ES-I3 (cell line): ENCODE measurements around the gene VPS9D1.

ENCODE experiments used
- H3K36me3 ChIP-seq: 2 replicates; pipeline ENCODE4 v1.6.1; 2013; ENCODE audit warnings: mild to moderate bottlenecking, low read length, control low read depth, moderate library complexity; ENCODE audit not compliant: insufficient read depth
- H3K4me1 ChIP-seq: 2 replicates; pipeline ENCODE4 v1.6.1; 2013; ENCODE audit warnings: mild to moderate bottlenecking, control low read depth, low read length; ENCODE audit not compliant: insufficient read depth
- H3K9ac ChIP-seq: 2 replicates; pipeline ENCODE4 v1.6.1; 2013; ENCODE audit warnings: low read depth, mild to moderate bottlenecking, low read length, moderate library complexity
- H3K9me3 ChIP-seq: 2 replicates; pipeline ENCODE4 v1.6.1; 2013; ENCODE audit warnings: mild to moderate bottlenecking, low read length, moderate library complexity; ENCODE audit not compliant: control insufficient read depth, insufficient read depth

The VPS9D1 gene

GRCh38 chr16:89738538-89739317, 18.0 kb upstream of the VPS9D1 start:
- Histone ChIP-seq H3K36me3 (peaks cover 26% of the 10 kb centered on the region), H3K9me3 (no peaks in the 10 kb centered on the region), H3K4me1 (no peaks in the 10 kb centered on the region), H3K9ac (no peak overlapping the region)

GRCh38 chr16:89738072-89738377, 17.3 kb upstream of the VPS9D1 start:
- no peaks in the 10 kb centered on the region for H3K9me3 ChIP-seq
- H3K36me3 ChIP-seq = peaks cover 26% of the 10 kb centered on the region
- H3K9ac ChIP-seq = no peak overlapping the region
- no peaks in the 10 kb centered on the region for H3K4me1 ChIP-seq

- Histone ChIP-seq H3K9me3 (no peaks in the 10 kb centered on the region), H3K36me3 (peaks cover 28% of the 10 kb centered on the region), H3K4me1 (no peaks in the 10 kb centered on the region), H3K9ac (no peak overlapping the region)
These were observed 16.8 kb upstream of the VPS9D1 start for GRCh38 chr16:89737341-89738071.

- Histone ChIP-seq H3K9ac (no peak overlapping the region), H3K36me3 (peaks cover 29% of the 10 kb centered on the region), H3K4me1 (no peaks in the 10 kb centered on the region), H3K9me3 (no peaks in the 10 kb centered on the region)
These were observed 15.9 kb upstream of the VPS9D1 start for GRCh38 chr16:89736554-89736953.

GRCh38 chr16:89733792-89734191, 13.1 kb upstream of the VPS9D1 start:
- no peaks in the 10 kb centered on the region for H3K9me3 ChIP-seq
- H3K9ac ChIP-seq = no peak overlapping the region
- H3K4me1 ChIP-seq = peaks cover 4% of the 10 kb centered on the region; the same call in 1 of the 2 replicates
- H3K36me3 ChIP-seq = peaks cover 17% of the 10 kb centered on the region; the same call in 1 of the 2 replicates

GRCh38 chr16:89733322-89733721, 12.6 kb upstream of the VPS9D1 start:
- Histone ChIP-seq H3K36me3 (peaks cover 17% of the 10 kb centered on the region; the same call in 1 of the 2 replicates), H3K9ac (no peak overlapping the region), H3K9me3 (no peaks in the 10 kb centered on the region), H3K4me1 (peaks cover 4% of the 10 kb centered on the region; the same call in 1 of the 2 replicates)

- peaks cover 19% of the 10 kb centered on the region; the same call in 1 of the 2 replicates for H3K36me3 ChIP-seq
- H3K4me1 ChIP-seq = peaks cover 4% of the 10 kb centered on the region; the same call in 1 of the 2 replicates
- H3K9ac ChIP-seq = no peak overlapping the region
- H3K9me3 ChIP-seq = no peaks in the 10 kb centered on the region
These were observed 12.2 kb upstream of the VPS9D1 start for GRCh38 chr16:89732918-89733242.

GRCh38 chr16:89732142-89732917, 11.6 kb upstream of the VPS9D1 start:
- no peaks in the 10 kb centered on the region for H3K9me3 ChIP-seq
- peaks cover 14% of the 10 kb centered on the region; the same call in 1 of the 2 replicates for H3K36me3 ChIP-seq
- H3K9ac ChIP-seq = no peak overlapping the region
- peaks cover 4% of the 10 kb centered on the region; the same call in 1 of the 2 replicates for H3K4me1 ChIP-seq

DNA sequence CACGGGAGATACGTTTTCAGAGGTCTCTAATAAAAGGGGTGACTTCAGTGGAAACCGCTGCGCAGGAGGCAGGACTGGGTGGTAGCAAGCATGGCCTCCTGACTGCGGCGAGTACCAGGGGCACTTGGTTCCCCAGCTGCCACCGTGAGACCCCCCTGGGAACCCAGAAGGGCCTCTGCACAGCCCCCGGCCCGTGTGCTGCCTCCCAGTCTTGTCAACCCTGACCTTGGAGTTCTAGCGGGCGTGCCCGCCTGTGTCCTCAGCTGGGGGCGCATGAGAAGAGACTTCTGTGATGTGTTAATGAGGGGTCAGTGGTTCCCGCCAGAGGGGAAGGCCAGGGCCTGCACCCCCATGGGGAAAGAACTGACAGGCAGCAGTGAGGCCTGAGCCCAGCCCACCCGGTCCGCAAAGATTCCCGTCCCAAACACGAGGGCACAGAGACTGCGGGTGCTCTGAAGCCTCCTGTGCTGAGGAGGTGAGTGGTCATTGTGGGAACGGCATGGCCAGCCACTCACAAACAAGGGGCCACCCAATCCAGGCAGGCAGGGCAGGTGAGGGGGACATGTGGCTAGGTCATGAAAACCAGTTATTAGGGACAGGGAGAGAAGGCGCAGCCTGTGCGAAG, 10.0 kb upstream of the VPS9D1 start:
- Histone ChIP-seq H3K4me1 (peaks cover 4% of the 10 kb centered on the region; the same call in 1 of the 2 replicates), H3K9me3 (no peaks in the 10 kb centered on the region), H3K9ac (no peak overlapping the region), H3K36me3 (peaks cover 11% of the 10 kb centered on the region; the same call in 1 of the 2 replicates)

DNA sequence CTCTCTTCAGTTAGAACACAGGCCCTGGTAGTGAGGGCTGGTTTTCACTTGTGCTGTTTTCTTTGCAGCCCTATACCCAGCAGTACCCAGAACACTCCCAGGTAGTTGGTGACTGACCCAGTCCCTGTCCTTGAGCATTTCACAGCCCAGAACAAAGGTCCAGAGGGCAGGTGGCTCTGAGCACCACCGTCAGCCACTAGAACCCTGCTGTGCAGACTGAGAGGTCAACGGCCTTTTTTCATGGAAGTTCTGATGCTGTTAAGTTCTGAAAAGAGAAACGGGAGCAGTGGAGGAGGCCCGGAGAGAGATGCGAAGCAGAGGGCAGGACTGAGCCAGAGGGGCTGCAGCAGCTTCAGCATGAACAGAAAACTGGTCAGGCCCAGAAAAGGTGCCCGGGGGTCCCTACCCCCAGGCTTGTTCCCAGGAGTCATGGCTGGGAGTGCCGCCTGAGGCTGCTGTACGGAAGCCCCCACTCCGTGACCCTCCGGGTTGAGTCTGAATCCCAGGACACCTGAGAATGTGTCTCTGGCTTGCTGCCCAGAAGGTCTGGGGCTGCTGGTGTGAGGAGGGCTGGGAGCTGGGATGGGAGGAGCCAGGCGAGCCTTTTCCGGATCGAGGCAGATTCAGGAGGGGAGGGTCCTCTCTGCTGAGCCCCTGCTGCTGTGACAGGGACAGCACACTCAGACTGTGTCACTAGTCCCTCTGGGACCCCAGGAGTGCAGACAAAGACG, 9.3 kb upstream of the VPS9D1 start:
- Histone ChIP-seq H3K9me3 (no peaks in the 10 kb centered on the region), H3K4me1 (peaks cover 4% of the 10 kb centered on the region; the same call in 1 of the 2 replicates), H3K36me3 (peaks cover 7% of the 10 kb centered on the region; the same call in 1 of the 2 replicates), H3K9ac (no peak overlapping the region)

- Histone ChIP-seq H3K9ac (no peak overlapping the region), H3K4me1 (peaks cover 4% of the 10 kb centered on the region; the same call in 1 of the 2 replicates), H3K36me3 (peaks cover 7% of the 10 kb centered on the region; the same call in 1 of the 2 replicates), H3K9me3 (no peaks in the 10 kb centered on the region)
These were observed 8.6 kb upstream of the VPS9D1 start for GRCh38 chr16:89729293-89729692.

DNA sequence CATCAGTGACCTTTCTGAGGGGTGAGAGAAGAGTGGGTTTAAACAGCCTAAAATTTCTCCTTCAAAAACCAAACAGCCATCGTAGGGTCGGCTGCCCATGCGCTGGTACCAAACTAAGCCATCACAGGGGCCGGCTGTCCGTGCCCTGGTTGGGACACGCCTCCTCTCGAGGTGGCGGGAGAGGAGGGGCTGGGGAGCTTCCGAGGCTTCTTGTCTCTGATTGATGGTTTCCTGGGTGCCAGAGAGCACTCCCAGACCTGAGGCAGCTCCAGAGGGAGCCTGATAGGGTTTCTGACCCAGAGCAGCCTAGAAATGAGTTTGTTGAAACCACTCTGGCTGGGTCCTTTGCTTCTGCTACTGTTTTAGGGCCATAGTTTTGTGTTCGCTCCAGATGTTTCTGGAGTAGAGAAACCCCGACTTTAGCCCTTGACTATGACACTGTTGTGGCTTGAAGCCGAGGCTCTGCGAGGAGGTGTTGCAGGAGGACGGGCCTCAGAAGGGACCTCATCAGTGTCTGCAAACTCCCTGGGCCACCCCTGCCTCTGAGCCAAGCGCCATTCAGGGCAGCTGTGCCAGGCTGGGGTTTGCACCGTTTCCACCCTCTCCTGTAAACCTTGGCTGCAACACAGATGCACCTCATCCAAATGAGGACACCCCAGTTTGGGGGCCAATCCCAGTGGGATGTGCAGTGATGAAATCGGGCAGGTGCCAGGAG, 6.9 kb upstream of the VPS9D1 start:
- no peaks in the 10 kb centered on the region for H3K9me3 ChIP-seq
- H3K4me1 ChIP-seq = peaks cover 4% of the 10 kb centered on the region; the same call in 1 of the 2 replicates
- H3K36me3 ChIP-seq = peaks cover 6% of the 10 kb centered on the region; the same call in 1 of the 2 replicates
- H3K9ac ChIP-seq = no peak overlapping the region
